HL-60/S4 treated with phorbol 12-myristate 13-acetate at 8.2 ng/mL for 4 days and 3 days (cell line): ENCODE results near the gene FSTL4.

ENCODE experiments used
- in situ Hi-C: fragments of 300-500 bp; cut with MboI; formaldehyde crosslinking; loops from 2 replicates; pipeline ENCODE4 v1.15.0; 2022; ENCODE audit warnings: low sequenced_read_pairs

The FSTL4 gene

GRCh38 chr5:133611357-133612248 lies 738 bp downstream of the FSTL4 start:
- in situ Hi-C loops = no loop called here

- in situ Hi-C loops = no loop called here
Measured at GRCh38 chr5:133610489-133611356, 1.6 kb downstream of the FSTL4 start.

- in situ Hi-C loops = no loop called here
Measured at GRCh38 chr5:133607451-133607850, 4.9 kb downstream of the FSTL4 start.

GRCh38 chr5:133606835-133607234 lies 5.5 kb downstream of the FSTL4 start:
- in situ Hi-C loops = no loop called here

DNA sequence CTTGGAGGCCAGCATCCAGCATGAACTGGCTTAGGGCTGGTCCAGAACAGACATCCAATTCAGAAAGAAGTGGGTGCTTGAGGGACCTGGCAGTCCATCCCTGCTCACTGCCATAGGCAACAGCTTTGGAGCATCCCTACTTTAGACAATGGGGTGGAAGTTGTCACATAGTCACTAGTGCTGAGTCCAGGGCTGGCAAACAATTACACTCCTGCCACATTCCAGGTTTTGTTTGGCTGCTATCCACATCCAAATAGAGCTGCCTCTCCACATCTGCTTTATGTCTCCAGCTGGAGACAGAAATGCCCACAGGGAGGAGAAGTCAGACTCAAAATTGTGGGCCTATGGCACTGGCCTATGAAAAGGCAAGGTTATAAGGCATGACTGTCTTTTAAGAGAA lies 7.0 kb downstream of the FSTL4 start:
- in situ Hi-C loops = no loop called here

GRCh38 chr5:133603711-133604110 lies 8.6 kb downstream of the FSTL4 start:
- in situ Hi-C loops = no loop called here

GRCh38 chr5:133602835-133603380 lies 9.4 kb downstream of the FSTL4 start:
- in situ Hi-C loops = no loop called here

DNA sequence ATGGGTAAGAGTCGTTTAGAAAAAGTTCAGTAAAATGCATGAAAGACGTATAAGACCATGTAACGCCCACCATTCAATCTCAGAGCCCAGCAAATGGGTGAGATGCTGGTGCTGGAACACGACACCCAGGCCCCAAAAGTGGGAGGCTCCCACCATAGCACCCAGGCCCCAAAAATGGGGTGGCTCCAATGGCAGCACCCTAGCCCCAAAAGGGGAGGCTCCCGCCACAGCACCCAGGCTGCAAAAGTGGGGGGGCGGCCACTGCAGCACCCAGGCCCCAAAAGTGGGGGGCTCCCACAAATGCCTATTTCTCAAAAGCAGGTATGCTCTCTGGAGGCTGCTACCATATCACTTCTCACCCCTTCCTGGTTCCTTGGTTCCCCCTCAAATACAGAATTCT lies 12.7 kb downstream of the FSTL4 start:
- in situ Hi-C loops = no loop called here

DNA sequence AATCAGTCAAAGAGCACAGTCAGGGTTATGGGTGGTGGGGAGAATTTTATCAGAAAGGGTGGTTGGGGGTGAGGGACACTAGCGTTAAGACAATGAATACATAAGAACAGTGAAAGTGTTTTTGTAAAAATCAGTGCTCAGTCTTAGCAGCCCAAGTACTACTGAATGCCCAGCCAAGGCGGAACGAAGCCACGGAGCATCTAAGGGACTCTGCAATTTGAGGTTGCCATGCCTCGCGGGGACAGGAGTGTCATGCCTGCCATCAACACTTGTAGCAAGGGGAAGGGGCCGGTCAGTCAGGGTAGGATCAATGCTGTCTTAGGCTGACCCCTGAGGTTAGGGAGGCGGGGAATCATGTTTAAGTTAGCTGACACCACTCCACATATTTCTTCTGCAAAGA lies 13.3 kb downstream of the FSTL4 start:
- in situ Hi-C loops = no loop called here

DNA sequence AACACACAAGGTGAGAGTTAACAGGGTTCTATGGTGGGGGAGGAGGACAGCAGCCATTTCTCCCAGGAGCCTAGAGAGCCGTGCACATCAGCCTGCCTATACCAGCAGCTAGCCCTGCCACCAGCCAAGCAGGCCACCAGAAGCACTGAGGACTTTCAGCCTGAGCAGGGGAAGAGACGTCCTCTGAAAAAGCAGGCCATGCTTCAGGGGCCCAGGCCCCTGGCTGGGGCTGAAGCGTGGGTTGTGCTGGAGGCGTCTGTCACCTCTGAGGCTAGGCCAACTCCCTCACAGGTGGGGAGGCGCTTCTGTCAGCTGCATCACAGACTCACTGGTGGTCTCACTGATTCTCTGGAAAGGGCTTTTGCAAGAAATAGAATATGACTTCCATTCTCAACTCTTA lies 16.3 kb downstream of the FSTL4 start:
- in situ Hi-C loops = no loop called here

DNA sequence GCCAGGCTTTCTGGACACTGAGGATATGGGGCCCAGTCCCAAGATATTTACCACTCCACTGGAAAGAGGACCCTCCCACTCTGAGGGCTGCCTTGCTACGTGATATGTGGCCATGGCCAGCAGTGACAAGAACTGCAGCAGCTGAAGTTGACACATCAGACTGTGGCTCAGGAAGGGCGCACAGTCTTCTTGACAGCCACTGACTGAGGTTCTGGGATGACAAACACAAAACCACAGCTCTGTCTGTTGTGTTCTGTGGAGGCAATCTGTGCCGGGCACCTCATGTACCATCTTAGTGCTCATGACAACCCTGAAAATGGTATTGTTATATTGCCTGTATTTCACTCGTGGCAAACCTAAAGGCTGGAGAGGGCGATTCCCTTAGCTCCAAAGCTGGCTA lies 16.9 kb downstream of the FSTL4 start:
- in situ Hi-C loops = no loop called here

DNA sequence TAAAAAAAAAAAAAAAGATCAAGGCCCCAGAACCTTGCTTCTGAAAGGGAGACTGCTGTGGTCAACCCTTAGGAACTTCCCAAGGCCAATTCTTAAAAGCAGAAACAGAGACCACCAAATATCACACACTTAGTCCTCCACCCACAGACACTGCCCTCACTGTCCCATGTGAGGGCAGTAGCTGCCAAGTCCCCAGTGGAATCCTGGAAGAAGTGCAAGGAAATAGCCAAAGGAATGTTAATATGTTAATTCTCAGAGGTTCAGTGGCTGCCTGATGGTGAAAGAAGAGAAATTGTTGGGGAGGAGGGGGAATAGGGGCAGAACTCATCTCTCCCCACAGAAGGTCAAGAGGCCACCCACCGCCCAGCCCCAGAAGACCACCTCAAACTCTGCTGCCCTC lies 23.1 kb downstream of the FSTL4 start:
- in situ Hi-C loops = no loop called here

- in situ Hi-C loops = no loop called here
Measured at GRCh38 chr5:133582971-133583370, 29.4 kb downstream of the FSTL4 start.

DNA sequence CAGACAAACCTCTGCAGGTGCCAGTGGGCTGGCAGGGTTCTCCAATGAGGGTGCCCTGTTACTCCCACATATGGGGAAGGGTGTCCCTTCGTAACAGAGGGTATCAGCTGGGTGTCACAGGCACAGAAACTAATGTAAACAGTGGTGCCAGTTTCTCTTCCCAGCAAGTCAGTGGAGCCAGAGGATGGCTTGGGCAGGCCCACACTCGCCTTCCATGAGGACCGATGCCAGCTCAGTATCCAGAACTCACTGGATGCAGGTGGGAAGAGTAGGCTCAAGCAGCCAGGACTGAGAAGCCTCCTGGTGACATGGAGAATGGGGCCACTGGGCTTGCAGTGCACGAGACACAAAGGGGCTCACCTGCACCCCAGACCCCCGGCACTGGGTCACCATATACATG lies 30.4 kb downstream of the FSTL4 start:
- in situ Hi-C loops = no loop called here

DNA sequence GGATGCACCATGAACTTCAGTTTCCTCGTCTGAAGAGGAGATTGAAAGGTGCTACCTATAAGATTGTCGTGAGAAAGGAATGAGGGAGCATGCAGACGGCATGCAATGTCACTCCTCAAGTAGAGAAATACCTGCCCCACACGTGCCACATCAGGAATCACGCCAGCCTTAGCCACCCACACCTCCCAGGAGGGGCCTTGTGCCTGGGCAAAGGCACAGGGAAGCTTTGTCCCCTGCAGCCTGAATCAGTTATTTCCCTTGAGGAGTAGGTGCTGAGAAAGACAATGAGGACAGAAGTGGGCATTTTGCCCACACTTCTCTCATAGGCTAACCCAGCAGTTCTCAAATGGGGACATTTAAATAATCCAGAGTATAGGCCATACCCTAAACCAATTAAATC lies 31.0 kb downstream of the FSTL4 start:
- in situ Hi-C loops = no loop called here

GRCh38 chr5:133580618-133581017 lies 31.7 kb downstream of the FSTL4 start:
- in situ Hi-C loops = no loop called here

GRCh38 chr5:133579766-133580165 lies 32.6 kb downstream of the FSTL4 start:
- in situ Hi-C loops = no loop called here

- in situ Hi-C loops = no loop called here
Measured at GRCh38 chr5:133569347-133569746, 43.0 kb downstream of the FSTL4 start.

GRCh38 chr5:133565993-133566392 lies 46.3 kb downstream of the FSTL4 start:
- in situ Hi-C loops = no loop called here

DNA sequence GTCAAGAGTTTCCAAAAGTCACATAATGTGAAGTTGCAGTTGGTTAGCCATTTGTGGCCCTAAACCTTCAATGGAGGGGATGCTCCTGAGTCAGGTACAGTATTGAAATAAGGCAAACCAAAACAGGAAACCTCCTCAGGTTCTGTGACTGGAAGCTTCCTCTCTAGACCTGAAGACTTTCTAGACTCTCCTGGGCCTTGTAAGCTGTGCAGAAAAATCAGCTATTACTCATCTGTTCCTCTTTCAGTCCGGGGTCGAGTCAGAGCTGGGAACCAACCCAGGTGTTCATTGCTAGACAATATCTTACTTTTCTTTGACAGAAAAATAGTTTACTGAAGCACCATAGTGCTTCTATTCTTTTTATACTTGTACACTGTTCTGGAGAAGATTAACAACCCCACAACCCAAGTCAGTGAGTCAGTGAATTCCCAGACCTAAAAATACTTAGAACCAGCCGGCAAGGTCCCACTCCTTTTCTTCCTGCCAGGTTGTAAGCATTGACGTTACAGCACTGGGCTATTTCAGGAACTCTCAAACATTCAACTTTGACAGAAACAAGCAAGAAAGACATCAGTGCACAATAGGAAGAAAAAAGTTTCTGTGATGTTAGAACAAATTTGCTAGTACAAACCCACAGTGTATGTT lies 47.3 kb downstream of the FSTL4 start:
- in situ Hi-C loops = no loop called here

- in situ Hi-C loops = no loop called here
Measured at GRCh38 chr5:133562554-133562953, 49.8 kb downstream of the FSTL4 start.
